C4-2B (cell line): ENCODE measurements around the gene NUCB1.

ENCODE experiments used
- CTCF ChIP-seq: fragments of 450-650 bp; conservative IDR thresholded peaks from 2 replicates; pipeline ENCODE4 v1.5.1; 2017; ENCODE audit warnings: mild to moderate bottlenecking
- ZFX ChIP-seq: fragments of 450-650 bp; IDR thresholded peaks from 2 replicates; pipeline ENCODE4 v1.6.1; 2017

- TF ChIP-seq CTCF: no peak
- no peak for TF ChIP-seq ZFX
Measured at GRCh38 chr19:48945415-48945814, 45.3 kb downstream of the NUCB1 start.
